Sciatic nerve (tissue), 2 donors: ENCODE data around the gene TMEM237. TPM values are rescaled to one million over a fixed set of nuclear protein-coding genes. Genes with fewer than 3 reads are reported as not detected.
A peak's percentile ranks its signal among the peaks of the same experiment; 100 is the strongest.

Experiments
- ATAC-seq: fragments of 200-7000 bp; cut with Tn5 transposase; one replicate; pipeline ENCODE4 v1.9.1; 2020; ENCODE audit warnings: mild to moderate bottlenecking, moderate library complexity
- DNase-seq: peaks from one replicate; pipeline ENCODE4 v3.0.0-alpha.2; 2020; ENCODE audit warnings: low spot score
- intact Hi-C: fragments of 100-400 bp; cut with DNase I; formaldehyde crosslinking; loops from one replicate; pipeline ENCODE4 v1.14.2; 2022
- total RNA-seq: library from RNA; stranded (reverse); fragmentation: NEBNext Ultra II Directional; extraction: Animal tissue kit (Norgen Biotek cat#: 25700); gene quantifications from one replicate; pipeline ENCODE4 v1.2.1, GENCODE V29; 2021
- donor health status: DM: no; HTN: no; CAD: no.
- donor health status: DM: no; HTN: no; CAD: no.

TMEM237 gene
- total RNA-seq, 1 donor from 2014 or later, result 21.8 TPM

DNA sequence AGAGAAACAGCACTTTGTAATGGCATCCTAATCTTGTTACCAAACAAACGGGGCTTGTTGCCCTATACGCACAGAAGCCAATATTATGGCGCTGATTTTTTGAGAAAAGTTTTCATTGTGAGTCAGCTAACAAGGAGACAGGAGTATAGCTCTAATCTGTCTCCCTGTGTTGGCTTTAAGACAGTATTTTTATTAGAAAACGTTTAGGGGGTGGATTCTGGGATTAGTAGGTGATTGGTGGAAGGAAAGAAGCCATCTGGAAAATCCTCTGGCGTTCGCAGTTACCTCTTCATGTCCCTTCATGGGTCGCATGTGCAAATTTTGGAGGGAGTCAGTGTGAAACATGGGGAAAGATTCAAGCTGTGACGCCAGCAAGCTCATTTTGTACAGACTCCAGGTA is 698 bp upstream of the TMEM237 start:
- DNase-seq (no peak), ATAC-seq (peak; percentile 40)
- intact Hi-C loops, result no loop called here

DNA sequence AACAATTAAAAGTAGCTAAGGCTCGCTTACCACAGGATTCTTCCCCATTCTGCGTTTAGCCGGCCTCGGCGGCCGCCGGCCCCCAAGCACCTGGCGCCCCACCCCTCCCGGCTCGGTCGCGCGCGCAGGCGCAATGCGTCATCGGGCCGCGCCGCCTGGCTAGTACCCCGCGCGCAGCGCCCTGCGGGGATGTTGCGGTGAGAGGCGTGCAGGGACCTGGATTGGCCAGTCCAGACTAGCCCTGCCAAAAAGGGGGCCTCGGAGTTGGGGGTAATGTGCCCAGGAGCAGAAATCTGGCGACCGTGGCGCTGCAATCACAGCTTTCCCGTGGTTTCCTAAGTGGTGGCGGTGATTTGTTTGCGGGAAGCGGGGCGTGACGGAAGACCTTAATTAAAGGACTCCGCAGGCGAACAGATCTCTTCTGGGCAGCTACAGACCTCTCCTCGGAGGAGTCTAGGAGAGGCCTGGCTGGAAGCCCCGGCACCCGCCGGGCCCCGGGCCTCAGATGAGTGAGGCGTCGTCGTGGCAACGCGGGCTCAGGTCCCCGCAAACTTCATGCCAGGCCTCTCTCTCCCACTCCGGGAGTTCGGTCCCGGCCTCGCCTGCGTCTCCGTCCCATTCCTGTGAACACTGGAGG is 606 bp downstream of the TMEM237 start:
- ATAC-seq, result peak; percentile 96
- DNase-seq, result peak; percentile 90
- intact Hi-C loops, result no loop called here

DNA sequence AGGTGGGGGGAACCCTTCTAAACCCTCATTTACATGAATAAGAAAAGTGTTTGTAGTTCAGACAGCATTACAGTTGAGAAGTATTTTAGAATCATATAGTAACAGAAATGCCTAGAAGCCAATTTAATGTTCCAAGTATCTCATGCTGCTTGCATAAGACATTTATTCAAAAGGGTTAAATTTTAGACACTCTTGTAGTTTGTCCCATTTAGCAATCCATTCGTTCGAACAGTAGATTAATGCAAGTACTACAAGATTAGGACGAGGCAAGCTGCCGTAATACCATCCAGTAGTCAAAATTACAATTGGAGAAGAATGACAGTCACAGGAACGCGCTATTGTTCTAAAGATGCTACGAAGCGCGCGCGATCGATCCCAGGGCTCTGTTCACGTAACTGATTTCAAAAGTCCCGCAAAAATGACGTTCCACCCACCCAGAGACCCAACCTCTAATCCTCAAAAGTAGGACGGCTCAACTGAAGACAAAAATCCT is 1.2 kb downstream of the TMEM237 start:
- peak; percentile 48 for ATAC-seq
- intact Hi-C loops, result no loop called here
- no peak for DNase-seq

DNA sequence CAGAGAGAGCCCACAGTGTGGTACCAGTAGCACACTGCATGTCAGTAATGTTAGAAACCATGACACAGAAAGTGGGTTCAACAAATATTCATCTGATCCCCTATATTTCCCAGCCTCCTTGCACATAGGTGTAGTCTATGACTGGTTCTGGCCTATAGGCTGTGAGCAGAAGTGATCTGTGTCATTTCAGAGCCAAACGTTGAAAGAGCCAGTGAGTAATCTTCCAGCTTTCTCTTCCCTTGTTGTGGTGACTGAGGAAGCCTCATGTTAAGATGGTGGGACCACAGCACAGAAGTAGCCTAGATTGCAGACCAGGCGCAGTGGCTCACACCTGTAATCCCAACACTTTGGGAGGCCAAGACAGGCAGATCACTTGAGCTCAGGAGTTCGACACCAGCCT is 4.1 kb downstream of the TMEM237 start:
- ATAC-seq (no peak), DNase-seq (no peak)
- intact Hi-C loops, result no loop called here

DNA sequence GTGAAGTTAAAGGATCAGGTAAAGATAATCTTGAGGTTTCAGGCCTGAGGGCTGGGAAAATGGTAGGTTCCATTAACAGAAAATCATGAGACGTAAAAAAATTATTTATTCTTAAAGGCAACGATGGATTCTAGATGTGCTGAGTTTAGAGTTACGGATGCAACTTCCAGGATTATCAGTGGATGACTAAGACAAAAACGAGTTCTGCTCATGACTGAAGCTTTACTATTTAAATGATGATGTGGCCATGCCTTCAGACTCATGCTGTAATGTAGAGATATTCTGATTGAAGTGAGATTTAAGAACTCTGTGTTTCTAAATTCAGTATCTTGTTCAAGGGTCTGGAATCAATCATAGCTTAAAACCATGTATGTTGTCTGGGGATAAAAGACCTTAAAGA is 5.0 kb downstream of the TMEM237 start:
- ATAC-seq (no peak), DNase-seq (no peak)
- intact Hi-C loops, result no loop called here

DNA sequence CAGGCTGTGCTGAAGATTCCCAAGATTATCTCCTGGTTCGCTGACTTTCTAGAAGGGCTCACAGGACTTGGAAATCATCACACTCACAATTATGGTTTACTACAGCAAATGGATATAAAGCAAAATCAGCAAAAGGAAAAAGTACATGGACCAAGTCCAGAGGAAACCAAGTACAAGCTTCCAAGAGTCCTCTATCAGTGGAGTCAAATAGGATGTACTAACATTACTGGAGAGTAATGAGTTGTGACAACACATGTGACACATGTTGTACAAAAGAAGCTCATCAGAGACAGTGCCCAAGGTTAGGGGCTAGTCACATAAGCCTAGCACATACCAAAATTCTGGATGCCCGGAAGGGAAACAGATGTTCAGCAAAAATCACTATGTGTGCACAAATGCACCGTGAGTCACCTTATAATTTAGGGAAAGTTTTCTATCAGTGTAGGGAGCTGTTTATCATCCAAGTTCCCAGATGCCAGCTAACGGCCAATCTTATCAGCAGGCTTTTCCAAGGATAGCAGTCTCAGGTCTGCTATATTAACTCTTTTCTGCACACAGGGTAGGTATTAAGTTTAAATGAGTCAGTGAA is 9.5 kb downstream of the TMEM237 start:
- intact Hi-C loops, result no loop called here
- ATAC-seq, result no peak
- no peak for DNase-seq

DNA sequence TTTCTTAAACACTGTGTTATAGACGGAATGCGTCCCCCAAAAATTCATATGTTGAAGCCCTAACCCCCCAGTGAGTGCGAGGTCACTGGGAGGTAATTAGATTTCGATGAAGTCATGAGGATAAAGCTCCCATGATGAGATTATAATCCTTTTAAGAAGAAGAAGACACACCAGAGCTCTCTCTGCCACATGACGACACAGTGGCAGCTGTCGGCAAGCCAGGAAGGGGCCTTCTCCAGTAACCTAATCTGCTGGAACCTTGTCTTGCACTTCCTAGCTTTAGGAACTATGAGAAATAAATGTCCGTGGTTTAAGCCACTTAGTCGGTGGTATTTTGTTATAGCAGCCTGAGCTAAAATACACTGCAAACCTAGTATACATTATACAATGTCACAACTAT is 12.3 kb downstream of the TMEM237 start:
- intact Hi-C loops, result no loop called here

DNA sequence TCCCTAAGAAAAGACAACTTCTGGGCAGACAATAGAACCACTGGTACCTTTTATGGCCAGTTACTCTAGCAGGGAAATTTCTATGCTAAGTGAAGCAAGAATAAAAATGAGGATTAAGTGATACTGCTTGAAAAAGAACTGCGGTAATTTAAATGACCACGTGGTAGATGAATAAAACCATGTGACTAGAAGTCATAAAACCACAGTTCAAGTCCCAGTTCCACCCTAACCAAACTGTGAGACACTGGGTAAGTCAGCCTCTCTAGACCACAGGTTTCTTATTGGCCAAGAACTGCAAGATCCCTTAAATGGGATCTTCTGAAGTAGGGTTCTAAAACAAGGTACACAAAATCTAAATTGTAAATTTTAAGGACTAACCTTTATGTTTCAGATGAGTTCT is 12.7 kb downstream of the TMEM237 start:
- ATAC-seq (no peak), DNase-seq (no peak)
- intact Hi-C loops, result no loop called here

More for the DNA sequence above, 12.3 kb downstream of the TMEM237 start:
- no peak for DNase-seq
- no peak for ATAC-seq

DNA sequence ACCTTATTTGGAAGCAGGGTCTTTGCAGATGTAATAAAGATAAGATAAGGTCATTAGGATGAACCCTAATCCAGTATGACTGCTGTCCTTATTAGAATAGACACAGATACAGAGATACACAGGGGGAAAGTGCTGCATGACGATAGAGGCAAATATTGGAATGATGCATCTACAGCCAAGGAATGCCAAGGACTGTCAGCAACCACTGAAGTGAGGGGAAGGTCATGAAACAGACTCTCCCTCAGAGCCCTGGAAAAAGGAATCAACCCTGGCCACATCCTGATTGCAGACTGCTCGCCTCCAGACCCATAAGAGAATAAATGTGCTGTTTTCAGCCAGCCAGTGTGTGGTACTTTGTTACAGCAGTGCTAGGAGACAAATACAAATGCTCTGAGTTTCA is 14.8 kb downstream of the TMEM237 start:
- ATAC-seq, result no peak

DNA sequence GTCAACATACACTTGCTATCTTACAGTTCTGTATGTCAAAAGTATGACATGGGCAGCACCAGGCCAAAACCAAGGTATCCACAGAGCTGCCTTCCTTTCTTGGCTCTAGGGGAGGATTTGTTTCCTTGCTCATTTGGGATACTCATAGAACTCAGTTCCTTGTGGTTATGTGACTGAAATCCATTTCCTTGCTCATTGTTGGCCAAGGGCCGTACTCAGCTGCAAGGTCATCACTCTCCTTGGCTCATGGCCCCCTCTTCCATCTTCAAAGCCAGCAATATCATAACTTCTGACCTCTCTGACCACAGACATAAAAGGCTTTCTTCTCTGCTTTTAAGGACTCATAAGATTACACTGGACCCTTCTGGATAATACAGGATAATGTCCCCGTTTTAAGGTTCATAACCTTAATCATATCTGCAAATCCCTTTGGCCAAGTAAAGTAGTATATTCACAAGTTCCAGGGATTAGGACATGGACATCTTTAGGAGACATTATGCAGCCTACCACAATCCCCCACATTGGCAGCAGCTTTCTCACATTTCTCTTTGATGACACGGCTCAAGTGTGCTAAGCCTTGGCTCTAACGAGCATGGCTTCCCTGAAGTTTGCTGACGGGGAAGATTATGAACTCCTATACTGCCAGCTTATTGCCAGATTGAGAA is 20.9 kb downstream of the TMEM237 start:
- ATAC-seq (peak; percentile 74), DNase-seq (no peak)
- intact Hi-C loops, result no loop called here

More for the DNA sequence above, 14.8 kb downstream of the TMEM237 start:
- DNase-seq, result no peak
- intact Hi-C loops, result no loop called here

DNA sequence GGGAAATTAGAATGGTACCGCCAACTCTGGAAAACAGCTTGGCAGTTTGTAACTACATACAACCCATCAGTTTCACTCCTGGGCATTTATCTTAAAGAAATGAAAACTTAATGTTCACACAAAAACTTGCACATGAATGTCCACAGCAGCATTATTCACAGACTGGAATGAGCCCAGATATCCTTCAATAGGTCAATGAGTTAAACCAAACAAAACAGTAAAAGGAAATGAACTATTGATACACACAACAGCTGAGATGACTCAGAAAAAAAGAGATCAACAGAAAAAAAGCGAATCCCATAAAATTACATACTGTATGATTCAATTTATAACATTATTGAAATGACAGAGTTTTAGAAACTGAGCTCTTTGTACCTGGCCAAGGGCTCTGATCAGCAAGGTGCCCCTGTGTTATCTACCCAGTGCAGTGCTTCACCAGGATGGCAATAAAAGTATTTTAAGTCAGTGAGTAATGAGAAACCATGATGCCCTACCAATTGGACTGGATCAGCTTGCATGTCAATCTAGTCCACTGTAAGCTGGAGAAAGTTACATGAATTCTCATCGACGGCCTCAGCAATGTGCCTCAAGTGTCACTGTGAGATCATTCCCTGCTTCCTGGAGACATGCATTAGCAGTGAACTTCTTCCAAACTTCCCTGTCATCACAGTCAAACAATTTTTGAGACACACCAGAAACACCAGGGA is 21.9 kb downstream of the TMEM237 start:
- intact Hi-C loops, result no loop called here
- ATAC-seq (no peak), DNase-seq (no peak)

DNA sequence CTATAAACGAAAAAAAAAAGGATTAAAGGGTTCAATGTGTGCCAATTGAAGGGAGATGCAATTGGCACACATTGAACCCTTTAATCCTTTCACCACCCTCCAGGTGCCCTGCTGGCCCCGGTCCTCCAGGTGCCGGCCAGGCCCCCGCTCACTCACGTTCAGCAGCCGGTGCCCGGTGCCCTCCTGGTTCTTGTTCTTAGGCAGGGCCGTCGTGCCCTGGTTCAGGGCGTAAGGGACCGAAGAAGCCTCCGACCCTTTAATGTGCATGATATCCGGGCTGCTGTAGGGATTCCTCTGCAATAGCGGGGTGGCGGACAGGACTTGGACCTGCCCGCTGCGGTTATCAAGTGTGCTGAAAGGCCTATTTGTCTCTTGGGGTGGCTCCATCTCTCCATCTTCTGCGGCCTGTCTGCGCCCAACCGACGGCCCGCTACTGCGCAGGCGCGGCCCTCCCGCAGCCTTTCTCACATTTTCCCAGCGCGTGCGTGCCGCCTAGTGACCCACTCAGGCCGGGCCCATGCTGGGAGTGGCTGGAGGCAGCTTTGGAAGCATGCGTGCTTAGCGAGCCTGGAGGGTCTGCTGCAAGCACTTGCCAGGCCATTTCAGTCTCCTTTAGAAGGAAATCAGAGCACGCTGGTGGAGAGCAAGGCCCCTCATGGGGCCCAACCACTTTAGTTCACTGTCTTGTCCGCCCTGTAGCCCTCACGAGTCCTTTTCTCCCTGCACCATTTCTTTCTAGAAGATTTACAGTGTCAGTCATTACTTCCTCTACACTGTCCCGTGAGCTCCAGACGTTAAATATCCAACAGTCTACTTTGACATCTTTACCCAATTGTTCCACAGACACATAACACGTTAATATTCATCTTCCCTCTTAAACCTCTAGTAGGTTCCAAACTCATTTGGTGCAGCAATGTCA is 24.3 kb downstream of the TMEM237 start:
- intact Hi-C loops, result no loop called here
- peak; percentile 80 for DNase-seq
- ATAC-seq, result peak; percentile 97

DNA sequence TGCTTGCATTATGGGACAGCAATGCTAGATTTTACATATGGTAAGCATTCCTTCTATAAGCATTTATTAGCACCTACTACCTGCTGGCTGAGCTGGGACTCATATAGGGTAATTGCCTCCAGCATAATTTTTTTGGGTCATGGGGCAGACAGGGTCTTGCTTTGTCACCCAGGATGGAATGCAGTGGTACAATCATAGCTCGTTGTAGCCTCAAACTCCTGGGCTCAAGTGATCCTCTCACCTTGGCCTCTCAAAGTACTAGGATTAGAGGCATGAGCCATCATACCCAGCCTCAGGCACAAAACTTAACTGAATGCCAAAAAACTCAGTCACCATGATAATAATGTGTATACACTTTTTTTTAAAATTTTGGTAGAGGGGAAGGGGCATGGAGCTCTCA is 35.3 kb downstream of the TMEM237 start:
- DNase-seq (no peak), ATAC-seq (no peak)
- intact Hi-C loops, result no loop called here

DNA sequence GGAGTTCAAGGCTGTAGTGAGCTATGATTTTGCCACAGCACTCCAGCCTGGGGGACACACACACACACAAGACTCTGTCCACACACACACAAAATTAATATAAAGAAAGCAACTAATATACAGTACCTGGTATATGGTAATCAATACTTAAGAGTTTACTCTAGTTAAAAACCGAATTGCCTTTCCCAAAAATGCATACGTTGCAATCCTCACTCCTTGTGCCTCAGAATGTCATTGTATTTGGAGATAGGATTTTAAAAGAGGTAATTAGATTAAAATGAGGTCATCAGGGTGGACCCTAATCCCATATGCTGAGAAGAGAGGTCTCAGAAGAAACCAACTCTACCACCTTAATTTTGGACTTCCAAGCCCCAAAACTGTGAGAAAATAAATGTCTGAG is 35.7 kb downstream of the TMEM237 start:
- intact Hi-C loops, result no loop called here
- ATAC-seq (no peak), DNase-seq (no peak)

DNA sequence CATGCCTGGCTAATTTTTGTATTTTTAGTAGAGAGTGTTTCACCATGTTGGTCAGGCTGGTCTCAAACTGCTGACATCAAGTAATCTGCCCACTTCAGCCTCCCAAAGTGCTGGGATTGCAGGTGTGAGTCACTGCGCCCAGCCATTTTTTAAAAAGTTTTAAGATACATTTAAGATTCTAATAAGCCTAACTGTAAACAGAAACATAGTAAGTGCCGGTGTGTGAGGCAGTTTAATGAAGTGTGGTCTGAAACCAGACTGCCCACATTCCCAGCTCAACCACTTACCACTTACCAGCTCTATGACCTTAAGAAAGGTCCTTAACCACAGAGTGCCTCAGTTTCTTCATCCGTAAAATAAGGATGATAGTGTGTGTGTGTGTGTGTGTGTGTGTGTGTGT is 42.4 kb downstream of the TMEM237 start:
- ATAC-seq (no peak), DNase-seq (no peak)
- intact Hi-C loops, result no loop called here

DNA sequence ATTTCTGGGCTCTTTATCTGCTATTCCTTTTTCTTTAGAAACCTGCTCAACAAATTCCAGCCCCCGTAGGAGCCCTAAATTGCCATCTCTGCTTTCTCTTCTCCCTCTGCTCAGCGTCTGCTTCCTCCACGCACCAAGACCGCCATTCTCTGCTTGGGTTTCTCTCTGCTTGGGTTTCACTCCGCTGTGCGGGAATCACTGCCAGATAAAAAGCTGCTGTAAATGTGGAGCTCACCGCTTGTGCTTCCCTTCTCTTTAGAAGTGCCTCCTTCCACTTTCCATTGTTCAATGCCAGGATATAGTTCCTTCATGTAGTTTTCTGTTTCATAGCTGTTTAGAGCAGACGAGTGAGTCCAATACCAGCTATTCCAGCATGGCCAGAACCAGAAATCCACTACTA is 45.9 kb downstream of the TMEM237 start:
- DNase-seq, result no peak
- intact Hi-C loops, result no loop called here

DNA sequence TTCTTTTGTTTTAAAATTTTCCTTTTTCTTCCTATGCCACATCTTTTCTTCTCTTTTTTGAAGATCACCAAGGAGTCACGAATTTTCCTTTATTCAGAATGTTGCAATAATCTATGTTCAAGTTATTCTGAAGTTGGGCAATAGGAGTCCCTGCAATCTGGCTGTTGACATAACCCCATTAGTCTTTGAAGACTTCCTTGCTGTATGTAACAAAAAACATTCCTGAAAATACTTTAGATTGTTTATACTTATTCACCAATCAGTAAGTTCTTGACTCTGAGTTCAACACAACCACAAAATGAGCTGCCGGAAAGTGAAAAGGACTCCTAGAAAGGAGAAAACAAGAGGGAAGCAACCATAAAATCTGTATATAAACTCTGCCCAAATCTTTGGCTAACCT is 62.8 kb downstream of the TMEM237 start:
- intact Hi-C loops, result no loop called here
- ATAC-seq, result peak; percentile 58
- no peak for DNase-seq

More for the DNA sequence above, 45.9 kb downstream of the TMEM237 start:
- no peak for ATAC-seq

DNA sequence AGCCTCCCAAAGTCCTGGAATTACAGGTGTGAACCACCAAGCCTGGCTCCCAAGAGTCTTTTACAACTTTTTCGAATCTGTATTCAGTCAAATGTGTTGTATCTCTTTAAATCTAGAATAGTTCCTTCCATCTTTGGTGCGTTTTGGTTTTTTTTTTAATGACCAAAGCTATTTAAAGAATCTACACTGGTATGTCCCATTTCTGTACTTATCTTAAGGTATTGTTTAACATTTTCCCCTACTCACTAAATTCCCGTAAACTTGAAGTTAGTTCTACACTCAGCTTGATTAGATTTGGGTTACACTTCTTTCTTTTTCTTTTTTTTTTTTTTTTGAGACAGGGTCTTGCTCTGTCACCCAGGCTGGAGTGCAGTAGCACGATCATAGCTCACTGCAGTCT is 63.8 kb downstream of the TMEM237 start:
- intact Hi-C loops, result no loop called here
- DNase-seq (no peak), ATAC-seq (no peak)

DNA sequence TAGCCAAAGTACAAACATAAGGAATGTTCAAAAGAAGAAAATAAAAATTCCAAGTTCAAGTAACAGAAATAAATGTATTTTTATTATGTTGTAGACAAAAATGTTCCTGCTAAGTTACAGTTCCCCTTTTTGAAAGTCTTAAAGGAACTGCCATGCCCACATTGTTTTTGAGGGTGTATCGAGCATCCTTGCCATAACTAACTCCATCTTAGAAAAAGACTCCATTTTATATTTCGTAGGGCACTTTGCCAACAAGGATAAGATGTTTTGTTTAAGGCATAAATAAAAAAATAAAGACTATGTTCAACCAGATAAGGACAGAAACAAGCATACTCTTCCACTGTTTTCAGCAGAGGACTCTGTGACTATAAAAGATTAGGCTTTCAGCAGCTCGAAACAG is 67.3 kb downstream of the TMEM237 start:
- intact Hi-C loops, result no loop called here
- DNase-seq (no peak), ATAC-seq (no peak)
